ENCODE results near the gene RADIL. TPM values are rescaled to one million over a fixed set of nuclear protein-coding genes. Genes with fewer than 3 reads are reported as not detected.

The RADIL gene
- total and polyA plus RNA-seq, 2 of the 13 experiments (the other 11 are each of a cell fraction or from before 2014, with no cell fraction given): 0.05 to 0.09 TPM

DNA sequence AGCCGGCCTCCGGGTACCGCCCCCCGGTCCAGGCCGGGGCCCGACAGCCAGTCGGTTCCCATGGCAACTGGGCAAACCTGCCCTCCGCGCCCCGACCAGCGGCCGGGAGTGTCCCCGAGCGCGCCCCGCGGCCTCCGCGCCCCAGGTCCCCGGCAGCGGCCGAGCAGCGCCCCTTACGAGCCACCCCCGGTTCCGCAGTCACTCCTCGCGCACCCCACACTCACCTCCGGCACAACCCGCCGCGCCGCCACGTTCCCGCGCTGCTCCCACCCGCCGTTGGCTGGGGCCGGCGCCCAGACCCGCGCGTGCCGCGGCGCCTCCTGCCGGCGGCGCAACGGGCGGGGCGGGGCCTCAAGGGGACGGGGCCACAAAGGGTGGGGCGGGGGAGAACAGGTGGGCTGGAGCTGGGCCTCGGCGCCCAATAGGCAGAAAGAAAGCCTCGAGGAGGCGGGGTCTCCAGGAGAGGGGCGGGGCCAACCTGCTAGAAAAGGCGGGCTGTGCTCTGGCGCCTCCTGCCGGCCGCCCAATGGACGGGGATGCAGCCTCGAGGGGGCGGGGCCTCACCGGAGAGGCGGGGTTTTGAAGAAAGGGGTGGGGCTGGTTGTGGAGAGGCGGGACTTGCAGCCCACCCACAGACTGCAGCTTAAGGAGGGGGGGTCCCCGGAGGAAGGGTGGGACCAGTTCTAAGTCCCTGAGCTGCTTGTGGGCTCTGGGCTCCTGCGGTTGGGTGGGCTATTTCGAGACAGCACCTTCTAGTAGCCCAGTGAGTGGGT, at the start of gene RADIL (continued):
- TF ChIP-seq ATAD3A (CRISPR knock-in tag; IDR thresholded peaks at IDR 0.05) (no peak), HNRNPLL (IDR thresholded peaks at IDR 0.05; ENCODE audit: low read depth, low read length, poor library complexity, severe bottlenecking) (no peak), NCOA5 (CRISPR knock-in tag; IDR thresholded peaks at IDR 0.05) (no peak), SMYD3 (CRISPR knock-in tag; IDR thresholded peaks at IDR 0.05) (no peak), NONO (IDR thresholded peaks at IDR 0.05) (no peak), NONO (CRISPR knock-in tag; conservative IDR thresholded peaks at IDR 0.05) (no peak), SMC3 (IDR thresholded peaks at IDR 0.05; ENCODE audit: low read length) (peak; percentile 6; the same call in 1 of the 2 replicates), JARID2 (CRISPR knock-in tag; IDR thresholded peaks at IDR 0.05; ENCODE audit: insufficient replicate concordance) (no peak), ZNF274 (CRISPR knock-in tag; IDR thresholded peaks at IDR 0.05) (no peak), MBD4 (IDR thresholded peaks at IDR 0.05; ENCODE audit: borderline replicate concordance, low read length) (no peak), MATR3 (CRISPR knock-in tag; IDR thresholded peaks at IDR 0.05) (no peak), DMAP1 (CRISPR knock-in tag; IDR thresholded peaks at IDR 0.05) (no peak), SMAD3 (CRISPR knock-in tag; IDR thresholded peaks at IDR 0.05) (no peak), ZNF180 (CRISPR knock-in tag; IDR thresholded peaks at IDR 0.05; ENCODE audit: borderline replicate concordance, low read depth) (no peak), ZMYM3 (CRISPR knock-in tag; IDR thresholded peaks at IDR 0.05) (no peak), TRIM24 (CRISPR knock-in tag; IDR thresholded peaks at IDR 0.05) (no peak), ZBTB7A (CRISPR knock-in tag; IDR thresholded peaks at IDR 0.05) (no peak), ZNF577 (CRISPR knock-in tag; IDR thresholded peaks at IDR 0.05; ENCODE audit: borderline replicate concordance, low read depth) (no peak), ZNF598 (CRISPR knock-in tag; IDR thresholded peaks at IDR 0.05; ENCODE audit: borderline replicate concordance) (no peak), ZNF552 (CRISPR knock-in tag; IDR thresholded peaks at IDR 0.05; ENCODE audit: borderline replicate concordance) (no peak), MIXL1 (CRISPR knock-in tag; IDR thresholded peaks at IDR 0.05) (no peak), ZSCAN9 (CRISPR knock-in tag; IDR thresholded peaks at IDR 0.05; ENCODE audit: borderline replicate concordance) (no peak)
- TF ChIP-seq, protein P1, sequence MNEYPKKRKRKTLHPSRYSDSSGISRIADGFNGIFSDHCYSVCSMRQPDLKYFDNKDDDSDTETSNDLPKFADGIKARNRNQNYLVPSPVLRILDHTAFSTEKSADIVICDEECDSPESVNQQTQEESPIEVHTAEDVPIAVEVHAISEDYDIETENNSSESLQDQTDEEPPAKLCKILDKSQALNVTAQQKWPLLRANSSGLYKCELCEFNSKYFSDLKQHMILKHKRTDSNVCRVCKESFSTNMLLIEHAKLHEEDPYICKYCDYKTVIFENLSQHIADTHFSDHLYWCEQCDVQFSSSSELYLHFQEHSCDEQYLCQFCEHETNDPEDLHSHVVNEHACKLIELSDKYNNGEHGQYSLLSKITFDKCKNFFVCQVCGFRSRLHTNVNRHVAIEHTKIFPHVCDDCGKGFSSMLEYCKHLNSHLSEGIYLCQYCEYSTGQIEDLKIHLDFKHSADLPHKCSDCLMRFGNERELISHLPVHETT (CRISPR knock-in tag; conservative IDR thresholded peaks at IDR 0.05): no peak
- TF ChIP-seq, protein P2, sequence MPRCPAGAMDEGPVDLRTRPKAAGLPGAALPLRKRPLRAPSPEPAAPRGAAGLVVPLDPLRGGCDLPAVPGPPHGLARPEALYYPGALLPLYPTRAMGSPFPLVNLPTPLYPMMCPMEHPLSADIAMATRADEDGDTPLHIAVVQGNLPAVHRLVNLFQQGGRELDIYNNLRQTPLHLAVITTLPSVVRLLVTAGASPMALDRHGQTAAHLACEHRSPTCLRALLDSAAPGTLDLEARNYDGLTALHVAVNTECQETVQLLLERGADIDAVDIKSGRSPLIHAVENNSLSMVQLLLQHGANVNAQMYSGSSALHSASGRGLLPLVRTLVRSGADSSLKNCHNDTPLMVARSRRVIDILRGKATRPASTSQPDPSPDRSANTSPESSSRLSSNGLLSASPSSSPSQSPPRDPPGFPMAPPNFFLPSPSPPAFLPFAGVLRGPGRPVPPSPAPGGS (CRISPR knock-in tag; IDR thresholded peaks at IDR 0.05): peak; percentile 49; the same call in 1 of the 2 replicates
- TF ChIP-seq, protein P3, sequence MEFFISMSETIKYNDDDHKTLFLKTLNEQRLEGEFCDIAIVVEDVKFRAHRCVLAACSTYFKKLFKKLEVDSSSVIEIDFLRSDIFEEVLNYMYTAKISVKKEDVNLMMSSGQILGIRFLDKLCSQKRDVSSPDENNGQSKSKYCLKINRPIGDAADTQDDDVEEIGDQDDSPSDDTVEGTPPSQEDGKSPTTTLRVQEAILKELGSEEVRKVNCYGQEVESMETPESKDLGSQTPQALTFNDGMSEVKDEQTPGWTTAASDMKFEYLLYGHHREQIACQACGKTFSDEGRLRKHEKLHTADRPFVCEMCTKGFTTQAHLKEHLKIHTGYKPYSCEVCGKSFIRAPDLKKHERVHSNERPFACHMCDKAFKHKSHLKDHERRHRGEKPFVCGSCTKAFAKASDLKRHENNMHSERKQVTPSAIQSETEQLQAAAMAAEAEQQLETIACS (CRISPR knock-in tag; IDR thresholded peaks at IDR 0.05): no peak
- TF ChIP-seq, protein P4, sequence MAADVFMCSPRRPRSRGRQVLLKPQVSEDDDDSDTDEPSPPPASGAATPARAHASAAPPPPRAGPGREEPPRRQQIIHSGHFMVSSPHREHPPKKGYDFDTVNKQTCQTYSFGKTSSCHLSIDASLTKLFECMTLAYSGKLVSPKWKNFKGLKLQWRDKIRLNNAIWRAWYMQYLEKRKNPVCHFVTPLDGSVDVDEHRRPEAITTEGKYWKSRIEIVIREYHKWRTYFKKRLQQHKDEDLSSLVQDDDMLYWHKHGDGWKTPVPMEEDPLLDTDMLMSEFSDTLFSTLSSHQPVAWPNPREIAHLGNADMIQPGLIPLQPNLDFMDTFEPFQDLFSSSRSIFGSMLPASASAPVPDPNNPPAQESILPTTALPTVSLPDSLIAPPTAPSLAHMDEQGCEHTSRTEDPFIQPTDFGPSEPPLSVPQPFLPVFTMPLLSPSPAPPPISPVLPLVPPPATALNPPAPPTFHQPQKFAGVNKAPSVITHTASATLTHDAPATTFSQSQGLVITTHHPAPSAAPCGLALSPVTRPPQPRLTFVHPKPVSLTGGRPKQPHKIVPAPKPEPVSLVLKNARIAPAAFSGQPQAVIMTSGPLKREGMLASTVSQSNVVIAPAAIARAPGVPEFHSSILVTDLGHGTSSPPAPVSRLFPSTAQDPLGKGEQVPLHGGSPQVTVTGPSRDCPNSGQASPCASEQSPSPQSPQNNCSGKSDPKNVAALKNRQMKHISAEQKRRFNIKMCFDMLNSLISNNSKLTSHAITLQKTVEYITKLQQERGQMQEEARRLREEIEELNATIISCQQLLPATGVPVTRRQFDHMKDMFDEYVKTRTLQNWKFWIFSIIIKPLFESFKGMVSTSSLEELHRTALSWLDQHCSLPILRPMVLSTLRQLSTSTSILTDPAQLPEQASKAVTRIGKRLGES (CRISPR knock-in tag; IDR thresholded peaks at IDR 0.05; ENCODE audit: borderline replicate concordance): no peak
